Trophoblast cell (in vitro differentiated cells and primary cell): ENCODE results near the gene WFDC6.

ENCODE experiments used
- DNase-seq, 2 donors: peaks; one replicate each; pipeline ENCODE4 v3.0.0-alpha.2; 2016
- H2AFZ ChIP-seq: 2 replicates; pipeline ENCODE4 v1.6.1; 2013; ENCODE audit warnings: low read length, moderate library complexity, mild to moderate bottlenecking; ENCODE audit not compliant: insufficient read depth, poor library complexity
- H2AK5ac ChIP-seq: 2 replicates; pipeline ENCODE4 v1.6.1; 2013; ENCODE audit warnings: mild to moderate bottlenecking, low read length
- H2BK120ac ChIP-seq: 2 replicates; pipeline ENCODE4 v1.6.1; 2013; ENCODE audit warnings: low read length, mild to moderate bottlenecking, moderate library complexity; ENCODE audit not compliant: insufficient read depth, poor library complexity
- H2BK12ac ChIP-seq: 2 replicates; pipeline ENCODE4 v1.6.1; 2013; ENCODE audit warnings: mild to moderate bottlenecking, low read length, moderate library complexity
- H2BK5ac ChIP-seq: 2 replicates; pipeline ENCODE4 v1.6.1; 2013; ENCODE audit warnings: low read length, low read depth, moderate library complexity, mild to moderate bottlenecking; ENCODE audit not compliant: poor library complexity
- H3K14ac ChIP-seq: 2 replicates; pipeline ENCODE4 v1.6.1; 2013; ENCODE audit warnings: mild to moderate bottlenecking, low read length
- H3K18ac ChIP-seq: 2 replicates; pipeline ENCODE4 v1.6.1; 2013; ENCODE audit warnings: mild to moderate bottlenecking, low read length
- H3K23ac ChIP-seq: 2 replicates; pipeline ENCODE4 v1.6.1; 2013; ENCODE audit warnings: low read length
- H3K27ac ChIP-seq: 2 replicates; pipeline ENCODE4 v1.5.1; 2013; ENCODE audit warnings: low read depth, mild to moderate bottlenecking, inconsistent platforms, low read length, moderate library complexity
- H3K27me3 ChIP-seq: 2 replicates; pipeline ENCODE4 v1.6.1; 2013; ENCODE audit warnings: inconsistent platforms, mild to moderate bottlenecking, low read length, moderate library complexity; ENCODE audit not compliant: insufficient read depth
- H3K36me3 ChIP-seq, 2 experiments: 1 replicate in 1 of 2; 2 replicates in 1 of 2; pipeline ENCODE4 v1.6.1; 2013; ENCODE audit warnings: low read length in 2 of 2, mild to moderate bottlenecking in 2 of 2, moderate library complexity in 1 of 2; ENCODE audit not compliant: insufficient read depth in 2 of 2, control insufficient read depth in 1 of 2
- H3K4ac ChIP-seq: 2 replicates; pipeline ENCODE4 v1.6.1; 2013; ENCODE audit warnings: low read depth, mild to moderate bottlenecking, low read length, moderate library complexity
- H3K4me1 ChIP-seq, 2 experiments: 1 replicate in 1 of 2; 2 replicates in 1 of 2; pipeline ENCODE4 v1.6.1; 2013; ENCODE audit warnings: low read length in 2 of 2, mild to moderate bottlenecking in 2 of 2, moderate library complexity in 1 of 2; ENCODE audit not compliant: insufficient read depth in 2 of 2, control insufficient read depth in 1 of 2
- H3K4me2 ChIP-seq: 2 replicates; pipeline ENCODE4 v1.6.1; 2013; ENCODE audit warnings: inconsistent platforms, mild to moderate bottlenecking, low read length, moderate library complexity
- H3K4me3 ChIP-seq: 2 replicates; pipeline ENCODE4 v1.5.1; 2013; ENCODE audit warnings: mild to moderate bottlenecking, low read depth, low read length, inconsistent platforms
- H3K79me1 ChIP-seq: one replicate; pipeline ENCODE4 v1.6.1; 2013; ENCODE audit warnings: low read length
- H3K79me2 ChIP-seq: 2 replicates; pipeline ENCODE4 v1.6.1; 2013; ENCODE audit warnings: low read length, mild to moderate bottlenecking; ENCODE audit not compliant: control insufficient read depth, insufficient read depth, poor library complexity
- H3K9ac ChIP-seq: 2 replicates; pipeline ENCODE4 v1.6.1; 2013; ENCODE audit warnings: mild to moderate bottlenecking, low read length
- H3K9me3 ChIP-seq: 2 replicates; pipeline ENCODE4 v1.6.1; 2013; ENCODE audit warnings: low read depth, mild to moderate bottlenecking, control low read depth, inconsistent platforms, low read length; ENCODE audit not compliant: insufficient read depth
- H4K12ac ChIP-seq: 2 replicates; pipeline ENCODE4 v1.6.1; 2013; ENCODE audit warnings: low read depth, mild to moderate bottlenecking, low read length, moderate library complexity
- H4K8ac ChIP-seq: 2 replicates; pipeline ENCODE4 v1.6.1; 2013; ENCODE audit warnings: low read depth, mild to moderate bottlenecking, low read length, moderate library complexity
- H4K91ac ChIP-seq: one replicate; pipeline ENCODE4 v1.6.1; 2013; ENCODE audit warnings: low read depth, mild to moderate bottlenecking, low read length, moderate library complexity
- WGBS: extraction: QIAGEN DNeasy Blood & Tissue Kit; methylation state at CpG from one replicate; pipeline ENCODE4 v1.1.7; 2013; ENCODE audit warnings: missing lambda C conversion rate; ENCODE audit not compliant: insufficient read length, insufficient coverage; ENCODE audit errors: extremely low coverage; 5-methylcytosine and 5-hydroxymethylcytosine counted together

The WFDC6 gene

GRCh38 chr20:45489083-45489531 lies 50.2 kb downstream of the WFDC6 start:
- Histone ChIP-seq H3K27me3 (no peaks in the 10 kb centered on the region), H3K14ac (no peak overlapping the region), H3K79me1 (peaks cover 1% of the 10 kb centered on the region), H3K27ac (no peak overlapping the region), H2AK5ac (no peak overlapping the region), H3K36me3 (no peaks in the 10 kb centered on the region), H3K79me2 (no peaks in the 10 kb centered on the region), H3K18ac (no peak overlapping the region), H4K8ac (no peak overlapping the region), H3K23ac (no peak overlapping the region), H4K12ac (no peak overlapping the region), H4K91ac (no peak overlapping the region), H3K4me3 (no peak overlapping the region), H3K4me1 (peaks cover 5 to 9% of the 10 kb centered on the region in 2 experiments), H2BK12ac (no peak overlapping the region), H3K4ac (no peak overlapping the region), H2BK5ac (no peak overlapping the region), H2BK120ac (no peak overlapping the region), H3K9me3 (peaks cover 2% of the 10 kb centered on the region), H2AFZ (no peak overlapping the region), H3K4me2 (no peak overlapping the region), H3K9ac (no peak overlapping the region)
- WGBS, result no CpG with 5 or more reads among the region's 1 CpG
- peak in 1 of 2 donors; percentile 52 for DNase-seq

GRCh38 chr20:45487231-45487635 lies 52.0 kb downstream of the WFDC6 start:
- peak overlapping the region; percentile 59 for H3K4me2 ChIP-seq
- H3K79me1 ChIP-seq, result peaks cover 1% of the 10 kb centered on the region
- no CpG with 5 or more reads among the region's 20 CpGs for WGBS
- no peak overlapping the region for H3K14ac ChIP-seq
- H3K4me3 ChIP-seq, result no peak overlapping the region
- peaks cover 2% of the 10 kb centered on the region for H3K9me3 ChIP-seq
- no peak overlapping the region for H3K9ac ChIP-seq
- no peak overlapping the region for H2AK5ac ChIP-seq
- H4K91ac ChIP-seq, result no peak overlapping the region
- H3K18ac ChIP-seq, result no peak overlapping the region
- no peak overlapping the region for H4K8ac ChIP-seq
- no peak overlapping the region for H2BK12ac ChIP-seq
- DNase-seq, result no peak
- H3K23ac ChIP-seq, result peak overlapping the region; percentile 27
- H4K12ac ChIP-seq, result peak overlapping the region; percentile 40
- H3K27me3 ChIP-seq, result no peaks in the 10 kb centered on the region
- no peak overlapping the region for H2BK120ac ChIP-seq
- H2BK5ac ChIP-seq, result no peak overlapping the region
- H3K27ac ChIP-seq, result no peak overlapping the region
- H3K36me3 ChIP-seq, result no peaks in the 10 kb centered on the region
- no peaks in the 10 kb centered on the region for H3K79me2 ChIP-seq
- H2AFZ ChIP-seq, result no peak overlapping the region
- H3K4me1 ChIP-seq, result peaks cover 5 to 9% of the 10 kb centered on the region in 2 experiments
- no peak overlapping the region for H3K4ac ChIP-seq

- no peak overlapping the region for H3K18ac ChIP-seq
- H3K4ac ChIP-seq, result no peak overlapping the region
- H2BK120ac ChIP-seq, result no peak overlapping the region
- no peaks in the 10 kb centered on the region for H3K36me3 ChIP-seq
- no peak overlapping the region for H3K27ac ChIP-seq
- no peak overlapping the region for H3K14ac ChIP-seq
- H4K91ac ChIP-seq, result no peak overlapping the region
- H3K79me2 ChIP-seq, result no peaks in the 10 kb centered on the region
- no peak overlapping the region for H3K9ac ChIP-seq
- WGBS, result no CpG with 5 or more reads among the region's 4 CpGs
- peaks cover 1% of the 10 kb centered on the region for H3K79me1 ChIP-seq
- H2AK5ac ChIP-seq, result no peak overlapping the region
- no peak overlapping the region for H2BK5ac ChIP-seq
- no peak overlapping the region for H3K23ac ChIP-seq
- no peak overlapping the region for H2BK12ac ChIP-seq
- no peak for DNase-seq
- no peak overlapping the region for H2AFZ ChIP-seq
- H3K9me3 ChIP-seq, result peaks cover 2% of the 10 kb centered on the region
- no peak overlapping the region for H3K4me3 ChIP-seq
- H3K27me3 ChIP-seq, result no peaks in the 10 kb centered on the region
- no peak overlapping the region for H4K12ac ChIP-seq
- H3K4me2 ChIP-seq, result no peak overlapping the region
- peaks cover 5 to 9% of the 10 kb centered on the region in 2 experiments for H3K4me1 ChIP-seq
- H4K8ac ChIP-seq, result no peak overlapping the region
Observed at GRCh38 chr20:45485388-45485787, 53.9 kb downstream of the WFDC6 start.

- Histone ChIP-seq H3K4me3 (no peak overlapping the region), H3K36me3 (no peaks in the 10 kb centered on the region), H3K14ac (no peak overlapping the region), H3K9me3 (peaks cover 2% of the 10 kb centered on the region), H3K79me1 (peaks cover 1% of the 10 kb centered on the region), H2AFZ (no peak overlapping the region), H3K27me3 (no peaks in the 10 kb centered on the region), H3K79me2 (no peaks in the 10 kb centered on the region), H3K18ac (no peak overlapping the region), H2AK5ac (no peak overlapping the region), H4K91ac (no peak overlapping the region), H2BK12ac (no peak overlapping the region), H3K9ac (no peak overlapping the region), H3K27ac (no peak overlapping the region), H3K23ac (no peak overlapping the region), H3K4me2 (no peak overlapping the region), H4K12ac (no peak overlapping the region), H3K4ac (no peak overlapping the region), H3K4me1 (peaks cover 5 to 9% of the 10 kb centered on the region in 2 experiments), H2BK120ac (no peak overlapping the region), H2BK5ac (no peak overlapping the region), H4K8ac (no peak overlapping the region)
- WGBS, result no CpG with 5 or more reads among the region's 6 CpGs
- DNase-seq, result no peak
Observed at GRCh38 chr20:45484676-45485075, 54.6 kb downstream of the WFDC6 start.
